ENCODE data around the gene SPRED1.

Gene SPRED1

GRCh38 chr15:38285456-38285855, 32.8 kb downstream of the SPRED1 start:
- DNase-seq, result no peak

DNA sequence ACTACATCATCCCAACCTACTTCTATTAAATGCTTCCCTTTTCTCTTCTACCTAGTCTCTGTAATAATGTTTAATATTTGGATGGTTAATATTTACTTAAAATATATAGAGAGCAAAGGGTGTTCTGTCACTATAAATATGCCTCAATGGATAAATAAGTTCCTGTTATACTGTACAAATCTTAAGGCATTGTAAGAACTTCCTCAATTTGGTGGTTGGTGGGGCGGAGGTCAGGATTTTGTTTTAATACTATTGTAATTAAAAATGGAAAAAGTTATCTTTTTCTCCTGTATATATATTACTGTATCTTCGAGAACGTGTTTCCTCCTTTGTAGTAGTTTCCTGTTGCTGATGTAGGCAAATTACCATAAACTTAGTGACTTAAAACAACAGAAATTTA, 41.5 kb downstream of the SPRED1 start:
- no peak for DNase-seq

GRCh38 chr15:38297623-38298388, 45.2 kb downstream of the SPRED1 start:
- DNase-seq, result no peak

DNA sequence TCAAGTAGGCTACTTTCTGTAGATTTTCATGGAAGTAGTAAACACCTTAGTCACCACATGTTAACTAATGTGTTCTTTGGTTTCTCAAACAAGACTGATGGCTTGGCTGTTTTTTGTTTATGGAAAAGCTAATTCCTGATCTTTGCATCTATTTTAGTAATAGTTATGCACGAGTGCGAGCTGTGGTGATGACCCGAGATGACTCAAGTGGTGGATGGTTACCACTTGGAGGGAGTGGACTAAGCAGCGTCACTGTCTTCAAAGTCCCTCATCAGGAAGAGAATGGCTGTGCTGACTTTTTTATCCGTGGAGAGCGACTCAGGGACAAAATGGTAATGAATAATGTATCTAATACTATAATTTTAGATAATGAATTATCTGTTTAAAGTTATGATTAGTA, 46.6 kb downstream of the SPRED1 start:
- DNase-seq, result no peak

GRCh38 chr15:38300395-38300794, 47.8 kb downstream of the SPRED1 start:
- no peak for DNase-seq

- no peak for DNase-seq
Measured at GRCh38 chr15:38304481-38304880, 51.8 kb downstream of the SPRED1 start.

DNA sequence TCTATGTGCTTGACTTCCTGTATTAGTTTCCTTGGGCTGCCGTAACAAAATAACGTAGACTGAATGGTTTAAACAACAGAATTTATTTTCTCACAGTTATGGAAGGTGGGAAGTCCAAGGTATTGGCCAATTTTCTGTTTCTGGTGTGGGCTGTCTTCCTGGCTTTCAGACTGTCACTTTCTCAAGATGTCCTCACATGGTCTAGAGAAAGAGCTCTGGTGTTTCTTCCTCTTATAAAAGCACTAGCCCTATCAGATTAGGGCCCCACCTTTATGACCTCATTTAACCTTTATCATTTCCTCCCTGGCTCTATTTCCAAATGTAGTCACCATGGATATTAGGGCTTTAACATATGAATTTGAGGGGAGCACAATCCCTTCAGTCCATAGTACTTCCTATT, 54.6 kb downstream of the SPRED1 start:
- DNase-seq, result no peak

- DNase-seq, result no peak
Measured at GRCh38 chr15:38307861-38308641, 55.4 kb downstream of the SPRED1 start.

DNA sequence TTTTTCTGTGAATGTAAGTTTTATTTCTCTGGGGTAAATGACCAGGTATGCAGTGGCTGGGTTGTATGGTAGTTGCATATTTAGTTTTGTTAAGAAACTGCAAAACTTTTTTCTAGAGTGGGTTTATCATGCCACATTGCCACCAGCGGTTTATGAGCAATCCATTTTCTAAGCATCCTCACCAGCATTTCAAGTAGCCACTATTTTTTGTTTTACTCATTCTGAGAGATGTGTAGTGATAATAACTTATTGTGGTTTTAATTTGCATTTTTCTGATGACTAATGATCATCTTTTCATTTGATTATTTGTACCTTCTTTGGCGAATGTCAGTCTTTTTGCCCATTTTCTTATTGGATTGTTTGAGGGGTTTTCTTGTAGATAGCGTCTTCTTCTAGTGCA, 56.2 kb downstream of the SPRED1 start:
- DNase-seq, result no peak

- DNase-seq, result no peak
Measured at GRCh38 chr15:38312190-38312589, 59.6 kb downstream of the SPRED1 start.

GRCh38 chr15:38316311-38316710, 63.7 kb downstream of the SPRED1 start:
- DNase-seq, result no peak

GRCh38 chr15:38320181-38320580, 67.5 kb downstream of the SPRED1 start:
- DNase-seq, result no peak

DNA sequence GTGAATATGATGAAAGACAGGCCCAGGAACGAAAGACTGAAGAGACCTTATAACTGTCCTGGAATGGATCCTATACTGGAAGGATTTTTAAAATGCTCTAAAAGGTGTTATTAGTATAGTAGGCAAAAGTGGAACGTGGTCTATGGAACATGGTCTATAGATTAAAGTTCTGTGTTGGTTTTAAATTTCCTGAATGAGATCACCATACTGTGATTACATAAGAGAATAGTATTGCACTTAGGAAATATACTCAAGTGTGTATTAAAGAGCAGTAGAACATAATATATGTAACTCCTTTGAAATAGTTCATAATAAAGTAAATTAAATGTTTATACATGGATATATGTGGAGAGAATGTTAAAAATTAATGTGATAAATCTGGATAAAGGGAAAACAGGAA, 68.2 kb downstream of the SPRED1 start:
- no peak for DNase-seq

- DNase-seq, result no peak
Measured at GRCh38 chr15:38323895-38324294, 71.3 kb downstream of the SPRED1 start.

DNA sequence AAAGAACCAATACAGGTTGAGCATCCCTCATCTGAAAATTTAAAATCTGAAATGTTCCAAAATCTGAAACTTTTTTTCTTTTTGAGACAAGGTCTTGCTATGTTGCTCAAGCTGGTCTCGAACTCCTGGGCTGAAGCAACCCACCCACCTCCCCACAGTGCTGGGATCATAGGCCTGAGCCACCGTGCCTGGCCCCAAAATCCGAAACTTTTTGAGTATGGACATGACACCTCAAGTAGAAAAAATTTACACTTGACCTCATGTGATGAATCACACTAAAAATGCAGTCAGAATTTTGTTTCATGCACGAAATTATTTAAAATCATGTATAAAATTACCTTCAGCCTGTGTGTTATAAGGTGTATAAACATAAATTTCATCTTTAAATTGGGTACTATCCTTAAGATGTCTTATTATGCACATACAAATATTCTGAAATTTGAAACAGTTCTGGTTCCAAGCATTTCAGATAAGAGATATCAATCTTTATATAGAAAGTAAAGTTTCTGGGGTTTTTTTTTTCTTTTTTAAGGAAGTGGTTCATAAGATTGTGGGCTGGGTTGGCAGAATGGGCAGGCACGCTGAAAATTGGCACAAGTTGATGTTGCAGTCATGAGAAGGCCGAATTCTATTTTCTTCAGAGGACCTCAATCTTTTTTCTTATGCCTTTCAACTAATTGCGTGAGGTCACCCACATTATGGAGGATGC, 72.5 kb downstream of the SPRED1 start:
- no peak for DNase-seq

GRCh38 chr15:38325648-38325990, 73.0 kb downstream of the SPRED1 start:
- DNase-seq, result no peak

- DNase-seq, result no peak
Measured at GRCh38 chr15:38332711-38333110, 80.1 kb downstream of the SPRED1 start.

DNA sequence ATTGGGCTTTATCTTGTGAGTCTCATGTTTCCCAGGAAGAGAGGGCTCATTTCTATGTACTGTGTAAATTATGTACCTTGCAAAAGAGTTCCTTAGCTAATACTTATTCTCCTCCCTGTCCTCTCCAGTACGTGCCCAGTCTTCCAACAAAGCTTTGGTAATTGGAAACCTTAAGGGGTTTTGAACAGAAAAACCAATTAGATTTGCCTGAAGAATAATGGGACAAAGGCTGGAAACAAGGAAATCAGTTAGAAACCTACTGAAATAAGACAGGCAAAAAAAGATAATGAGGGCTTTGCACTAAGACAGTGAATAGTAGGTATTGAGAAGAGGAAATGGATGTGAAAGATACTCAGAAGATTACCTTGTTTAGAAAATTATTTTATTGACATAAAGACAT, 82.5 kb downstream of the SPRED1 start:
- no peak for DNase-seq

DNA sequence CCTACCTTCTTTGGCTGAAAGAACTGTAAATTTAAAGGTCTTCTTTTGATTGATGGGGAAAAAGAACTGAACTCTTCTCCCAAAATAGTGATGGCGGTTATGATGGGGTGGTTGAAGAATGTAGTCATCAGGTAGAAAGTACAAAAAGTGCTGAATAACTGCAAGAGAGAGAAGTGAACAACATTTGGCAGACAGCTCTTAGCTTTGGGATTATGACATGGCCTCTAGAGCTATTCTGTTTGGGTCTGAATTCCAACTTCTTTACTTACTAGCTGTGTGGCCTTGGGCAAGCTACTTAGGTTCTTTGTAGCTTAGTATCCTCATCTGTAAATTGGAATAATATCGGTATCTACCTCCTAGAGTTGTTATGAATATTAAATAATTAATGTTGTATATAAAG, 91.7 kb downstream of the SPRED1 start:
- no peak for DNase-seq

- no peak for DNase-seq
Measured at GRCh38 chr15:38349251-38349650, 96.6 kb downstream of the SPRED1 start.

- no peak for DNase-seq
Measured at GRCh38 chr15:38351466-38351865, 98.8 kb downstream of the SPRED1 start.

DNA sequence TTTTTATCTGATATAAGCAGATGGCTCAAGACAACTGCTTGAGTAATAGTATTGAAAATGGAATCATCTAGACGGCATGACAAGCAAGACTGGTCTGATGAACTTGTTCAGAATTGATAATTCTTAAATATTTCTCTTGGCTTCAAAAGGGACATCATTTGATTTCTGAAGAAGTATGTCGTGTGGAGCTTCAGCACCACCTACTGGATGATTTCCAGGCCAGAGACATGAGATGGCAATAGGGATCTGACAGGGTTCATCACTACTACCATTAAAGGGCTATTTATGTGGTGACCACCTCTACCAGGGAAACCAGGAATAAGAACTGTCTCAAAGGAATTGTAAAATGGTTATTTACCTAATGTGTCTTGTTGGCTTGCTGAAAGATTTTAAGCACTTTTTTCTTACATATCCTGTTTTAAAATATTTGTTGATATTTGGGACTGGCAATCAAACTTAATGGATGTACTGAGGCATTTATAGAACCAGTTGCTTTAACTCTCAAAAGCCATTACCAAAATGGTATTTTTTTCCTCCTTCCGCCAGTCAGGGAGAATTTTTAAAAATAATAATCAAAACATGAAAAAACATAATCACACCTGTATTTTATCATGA, 101.8 kb downstream of the SPRED1 start:
- peak; percentile 25 for DNase-seq

DNA sequence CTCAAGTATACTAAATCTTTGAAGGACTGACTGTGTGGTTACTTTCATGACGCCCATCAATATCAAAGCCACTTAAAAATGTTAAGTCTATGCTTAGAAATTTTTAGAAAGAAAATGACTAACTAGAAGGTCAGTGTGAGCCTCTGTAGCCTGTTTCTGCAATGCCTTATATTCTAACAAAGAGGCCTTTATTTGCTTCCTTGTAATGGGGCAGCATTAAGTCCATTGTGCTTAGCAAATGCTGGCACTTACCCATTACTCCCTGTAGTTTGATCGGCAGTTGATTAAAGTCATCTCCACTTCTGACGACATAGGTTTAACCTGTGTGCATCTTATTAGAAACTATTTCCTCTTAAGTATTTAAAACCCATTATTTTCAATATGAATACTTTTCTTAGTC, 109.7 kb downstream of the SPRED1 start:
- no peak for DNase-seq

DNA sequence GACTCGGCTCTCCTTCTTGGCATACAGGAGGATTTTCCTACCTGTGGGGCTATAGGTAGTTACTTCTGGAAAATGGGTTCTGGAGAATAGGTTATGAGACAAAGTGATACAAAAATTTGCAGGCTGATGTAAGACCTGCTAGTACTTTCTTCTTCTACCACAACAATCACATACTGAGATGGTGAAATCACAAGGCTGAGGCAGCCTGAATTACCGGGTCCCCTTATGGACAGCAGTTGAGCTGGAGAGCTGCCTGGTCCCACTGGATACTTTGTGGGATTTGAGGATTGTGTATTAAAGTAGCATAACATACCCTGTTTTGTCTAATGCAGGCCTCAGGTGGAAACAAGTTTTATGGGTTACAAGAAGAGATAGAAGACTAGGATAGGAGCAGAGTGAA, 114.8 kb downstream of the SPRED1 start:
- no peak for DNase-seq

Measured in amniotic stem cell (primary cell).